K562 (cell line): ENCODE results near the gene NAGLU. TPM values are rescaled to one million over a fixed set of nuclear protein-coding genes. Genes with fewer than 3 reads are reported as not detected.

Experiments
- ATAC-seq: fragments of 200-7000 bp; cut with Tn5 transposase; 3 replicates; pipeline ENCODE4 v1.9.1; 2020; ENCODE audit warnings: moderate library complexity
- BruUV-seq: library from RNA; stranded (reverse); fragments of 400-500 nt; replicated peaks from 2 replicates; lab custom pipeline; 2021; lab: Mats Ljungman, UMichigan
- CTCF ChIA-PET: fragments of 300-600 bp; formaldehyde crosslinking; extraction: SDS; loops from one replicate; lab custom pipeline; 2021; ENCODE audit warnings: low intra/inter-chr PET ratio; lab: Yijun Ruan, JAX
- POLR2A ChIA-PET: fragments of 300-600, 350-650 bp; sonication (Branson Sonifier 250); formaldehyde crosslinking; extraction: SDS; loops from one replicate; lab custom pipeline; 2021; ENCODE audit warnings: antibody characterized with exemption, inconsistent platforms; lab: Yijun Ruan, JAX
- DNase-seq, 4 experiments: peaks; one replicate each; pipeline versions ENCODE4 v3.0.0 to v3.0.0-alpha.2; 2011 to 2018; ENCODE audit warnings: low spot score in 3 of 4, mixed read lengths in 3 of 4; ENCODE audit errors: extremely low read depth in 1 of 4
- FAIRE-seq: peaks from 2 replicates; lab custom pipeline; 2011; peaks lifted over from hg19 to GRCh38; lab: Jason Lieb, UNC
- H2AFZ ChIP-seq: 2 replicates; pipeline ENCODE4 v1.6.0; 2011; ENCODE audit warnings: low read depth, low read length, control low read depth, inconsistent platforms
- H3K27ac ChIP-seq: fragments of 200-600 bp; 3 replicates; pipeline ENCODE4 v1.8.0; 2011; ENCODE audit warnings: low read depth, mild to moderate bottlenecking, control low read depth, inconsistent platforms, low read length, moderate library complexity, mixed read lengths; ENCODE audit errors: extremely low read depth
- H3K27me3 ChIP-seq, 2 experiments: fragments of 300-600 bp in 1 of 2; 2 replicates in 1 of 2; 3 replicates in 1 of 2; pipeline versions ENCODE4 v1.6.0 to v1.8.0; 2011; ENCODE audit warnings: inconsistent platforms in 2 of 2, low read length in 2 of 2, mild to moderate bottlenecking in 1 of 2, mixed read lengths in 1 of 2, moderate library complexity in 1 of 2; ENCODE audit not compliant: control insufficient read depth in 2 of 2, insufficient read depth in 2 of 2
- H3K36me3 ChIP-seq: fragments of 300-600 bp; 3 replicates; pipeline ENCODE4 v1.8.0; 2011; ENCODE audit warnings: mild to moderate bottlenecking, low read length, inconsistent platforms; ENCODE audit not compliant: control insufficient read depth, insufficient read depth
- H3K4me1 ChIP-seq, 2 experiments: fragments of 200-600 bp in 1 of 2; replicated peaks in 1 of 2; 2 replicates in 1 of 2; 3 replicates in 1 of 2; pipeline versions ENCODE4 v1.5.1 to v1.8.0; 2011; ENCODE audit warnings: inconsistent platforms in 2 of 2, low read length in 2 of 2, mild to moderate bottlenecking in 1 of 2, mixed read lengths in 1 of 2, moderate library complexity in 1 of 2; ENCODE audit not compliant: control insufficient read depth in 2 of 2, insufficient read depth in 2 of 2
- H3K4me2 ChIP-seq: 2 replicates; pipeline ENCODE4 v1.6.1; 2011; ENCODE audit warnings: low read length, control low read depth, inconsistent platforms, mixed read lengths; ENCODE audit not compliant: insufficient read depth
- H3K4me3 ChIP-seq: fragments of 200-600 bp; sonication (generic), shearing (Covaris generic); 2 replicates; pipeline ENCODE4 v1.5.1; 2016; ENCODE audit warnings: control low read depth, inconsistent platforms
- H3K79me2 ChIP-seq: fragments of 200-600 bp; 3 replicates; pipeline ENCODE4 v1.8.0; 2011; ENCODE audit warnings: low read length, inconsistent platforms; ENCODE audit not compliant: control insufficient read depth, insufficient read depth
- H3K9ac ChIP-seq, 2 experiments: 2 replicates each; pipeline versions ENCODE4 v1.6.0 to v1.6.1; 2011; ENCODE audit warnings: low read depth in 2 of 2, low read length in 2 of 2, control low read depth in 1 of 2, inconsistent platforms in 1 of 2, mild to moderate bottlenecking in 1 of 2, mixed read lengths in 1 of 2; ENCODE audit not compliant: insufficient read depth in 1 of 2
- H3K9me1 ChIP-seq: one replicate; pipeline ENCODE4 v1.6.0; 2011; ENCODE audit warnings: inconsistent platforms, mild to moderate bottlenecking, low read length, moderate library complexity; ENCODE audit not compliant: control insufficient read depth, insufficient read depth
- H3K9me3 ChIP-seq: replicated peaks from 2 replicates; pipeline ENCODE4 v1.5.1; 2011; ENCODE audit warnings: low read depth, low read length, inconsistent platforms; ENCODE audit not compliant: control insufficient read depth, insufficient read depth
- H4K20me1 ChIP-seq: replicated peaks from 2 replicates; pipeline ENCODE4 v1.6.1; 2011; ENCODE audit warnings: low read length, inconsistent platforms, mixed read lengths; ENCODE audit not compliant: control insufficient read depth, insufficient read depth
- ATF1 ChIP-seq, 2 experiments: fragments of 450-650 bp in 1 of 2; IDR thresholded peaks; 2 replicates each; pipeline ENCODE4 v1.6.1; 2016; ENCODE audit warnings: missing compliant biosample characterization in 1 of 2, missing genetic modification characterization in 1 of 2
- ELF1 ChIP-seq: fragments of 200-800 bp; sonication (Bioruptor generic); IDR thresholded peaks from 2 replicates; pipeline ENCODE4 v1.6.1; 2016; ENCODE audit warnings: missing genetic modification characterization, missing compliant biosample characterization
- EWSR1 ChIP-seq: fragments of 450-650 bp; IDR thresholded peaks from 2 replicates; pipeline ENCODE4 v1.6.1; 2018; ENCODE audit warnings: borderline replicate concordance, mild to moderate bottlenecking, low read depth, moderate library complexity; ENCODE audit not compliant: partially characterized antibody
- HNRNPL ChIP-seq: fragments of 200-400 bp; formaldehyde crosslinking; IDR thresholded peaks from 2 replicates; pipeline ENCODE4 v1.6.1; 2017; ENCODE audit warnings: low read depth, mild to moderate bottlenecking, low read length
- ILF3 ChIP-seq: fragments of 450-650 bp; IDR thresholded peaks from 2 replicates; pipeline ENCODE4 v1.6.1; 2018; ENCODE audit warnings: antibody characterized with exemption, mild to moderate bottlenecking, moderate library complexity, borderline replicate concordance
- PRPF4 ChIP-seq: fragments of 200-400 bp; formaldehyde crosslinking; IDR thresholded peaks from one replicate; pipeline ENCODE4 v1.6.1; 2017; ENCODE audit warnings: low read length, low read depth, mild to moderate bottlenecking; ENCODE audit not compliant: insufficient read depth, poor library complexity, severe bottlenecking
- PTTG1 ChIP-seq: fragments of 450-650 bp; IDR thresholded peaks from 2 replicates; pipeline ENCODE4 v1.6.1; 2016; ENCODE audit warnings: low read depth, mild to moderate bottlenecking, missing genetic modification characterization, missing compliant biosample characterization
- STAT5B ChIP-seq: fragments of 250-450 bp; sonication (Bioruptor Pico); IDR thresholded peaks from 2 replicates; pipeline ENCODE4 v1.8.0; 2021; ENCODE audit warnings: mild to moderate bottlenecking, inconsistent platforms
- TAF1 ChIP-seq: IDR thresholded peaks from 2 replicates; pipeline ENCODE4 v1.6.1; 2011; ENCODE audit warnings: mild to moderate bottlenecking, low read length, moderate library complexity; ENCODE audit not compliant: insufficient read depth, control insufficient read depth, severe bottlenecking; ENCODE audit errors: extremely low read depth
- TGIF2 ChIP-seq: sonication (generic); formaldehyde crosslinking; IDR thresholded peaks from 2 replicates; pipeline ENCODE4 v1.8.1; 2022; ENCODE audit warnings: mild to moderate bottlenecking, missing genetic modification reagents, moderate library complexity
- ZNF133 ChIP-seq: fragments of 250-450 bp; sonication (Bioruptor Pico); IDR thresholded peaks from 2 replicates; pipeline ENCODE4 v1.4.0; 2020; ENCODE audit warnings: mild to moderate bottlenecking
- ZNF140 ChIP-seq: fragments of 250-450 bp; sonication (Bioruptor Pico); IDR thresholded peaks from 2 replicates; pipeline ENCODE4 v1.8.0; 2021; ENCODE audit warnings: moderate library complexity, mild to moderate bottlenecking, inconsistent platforms
- ZNF24 ChIP-seq: fragments of 450-650 bp; IDR thresholded peaks from 2 replicates; pipeline ENCODE4 v1.6.1; 2016
- WGBS: fragments of 100-300 bp; shearing (Covaris generic); methylation state at CpG from one replicate; pipeline ENCODE4 v1.1.6; 2016; ENCODE audit warnings: low coverage, mixed read lengths; ENCODE audit not compliant: insufficient coverage; ENCODE audit errors: missing lambda C conversion rate; 5-methylcytosine and 5-hydroxymethylcytosine counted together
- in situ Hi-C: fragments of 300-500 bp; cut with MboI; formaldehyde crosslinking; loops from 4 replicates; pipeline ENCODE4 v1.15.0; 2018; ENCODE audit warnings: inconsistent platforms, mixed read lengths
- intact Hi-C: fragments of 100-400 bp; cut with micrococcal nuclease; formaldehyde crosslinking; loops from 2 replicates; pipeline ENCODE4 v1.14.2; 2022
- polyA plus RNA-seq, 8 experiments: library from polyadenylated mRNA; depleted of rRNA in 4 of 8; stranded (reverse) in 5 of 8; unstranded in 3 of 8; fragments of >200 nt; fragmentation: Nextera tagmentation in 2 of 8; fragmentation: Illumina TruSeq in 1 of 8; extraction: Ambion mirVana in 2 of 8; extraction: Trizol in 1 of 8; gene quantifications; 2 replicates each; pipeline versions ENCODE4 v1.2.1 to v1.2.3, GENCODE V29; 2011 to 2014; ENCODE audit warnings: inconsistent platforms in 1 of 8, missing spikeins in 1 of 8
- total RNA-seq, 7 experiments: library from RNA; depleted of rRNA in 6 of 7; stranded (reverse); fragments of >200 nt in 6 of 7; fragmentation: Illumina TruSeq in 2 of 7; extraction: Trizol in 2 of 7; gene quantifications; 2 replicates each; pipeline versions ENCODE4 v1.2.1 to v1.2.3, GENCODE V29; 2011 to 2021; ENCODE audit warnings: low replicate concordance in 1 of 7
- TF ChIP-seq, protein P1 (sequence below): fragments of 250-450 bp; sonication (Bioruptor Pico); IDR thresholded peaks from 2 replicates; pipeline ENCODE4 v1.4.0; 2020; ENCODE audit warnings: mild to moderate bottlenecking, moderate library complexity
- TF ChIP-seq, protein P2 (sequence below): fragments of 200-800 bp; sonication (Bioruptor generic); IDR thresholded peaks from 2 replicates; pipeline ENCODE4 v1.6.1; 2017; ENCODE audit warnings: missing genetic modification characterization, missing compliant biosample characterization

The NAGLU gene
- total and polyA plus RNA-seq, 9 of the 15 experiments (the other 6 are each of a cell fraction or from before 2014, with no cell fraction given), result 0.04 to 21.5 (median 8.5) TPM

DNA sequence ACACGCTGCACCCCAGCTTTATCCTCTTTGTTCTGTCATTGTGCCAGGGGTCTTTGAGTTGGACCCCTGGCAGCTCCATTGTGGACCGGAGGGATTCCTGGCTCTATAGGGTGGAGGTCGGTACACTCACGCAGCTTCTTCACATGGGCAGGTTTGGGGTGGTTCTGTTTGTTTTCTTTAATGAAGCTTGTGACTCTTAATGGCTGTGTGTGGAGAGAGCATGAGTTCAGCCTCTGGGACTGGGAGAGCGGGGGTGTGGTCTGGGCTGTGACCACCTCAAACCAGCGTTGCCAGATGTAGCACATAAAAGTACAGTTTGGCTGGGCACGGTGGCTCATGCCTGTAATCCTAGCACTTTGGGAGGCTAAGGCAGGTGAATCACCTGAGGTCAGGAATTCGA lies 21.2 kb upstream of the NAGLU start:
- H3K4me2 ChIP-seq, result no peak overlapping the region
- H3K4me3 ChIP-seq, result no peak overlapping the region
- ChIA-PET POLR2A (interaction anchor here (0.6 to 1.1 kb wide), 8 partner anchors 8 to 802 kb away, joined by 3 to 6 read pairs (median 3); no protein-coding TSS in a partner anchor), CTCF (no interaction called here)
- no peak overlapping the region for H2AFZ ChIP-seq
- 91% methylated on average over 8 of the region's 8 CpGs for WGBS
- no peaks in the 10 kb centered on the region for H3K27me3 ChIP-seq
- no peaks in the 10 kb centered on the region for H4K20me1 ChIP-seq
- no TSS peak for BruUV-seq
- DNase-seq (peak in 1 of 4 experiments; percentile 12), ATAC-seq (no peak), FAIRE-seq (no peak)
- intact Hi-C loops, result loop anchor here (5.0 kb wide), 4 partner anchors 43 to 193 kb away; no protein-coding TSS in a partner anchor
- peak overlapping the region in 1 of 2 experiments; percentile 29; a peak in 1 of 4 replicates for H3K9ac ChIP-seq
- TF ChIP-seq ELF1 (tag) (no peak), ZNF140 (CRISPR knock-in tag) (no peak), PRPF4 (no peak), TGIF2 (CRISPR knock-in tag) (no peak), STAT5B (CRISPR knock-in tag) (no peak), EWSR1 (no peak), HNRNPL (no peak), ATF1 (CRISPR knock-in tag; IDR thresholded peaks at IDR 0.05) (no peak), ATF1 (tag; IDR thresholded peaks at IDR 0.05) (no peak), ZNF133 (no peak), TAF1 (no peak), PTTG1 (tag) (no peak), ILF3 (no peak), ZNF24 (no peak)
- TF ChIP-seq, protein P1, sequence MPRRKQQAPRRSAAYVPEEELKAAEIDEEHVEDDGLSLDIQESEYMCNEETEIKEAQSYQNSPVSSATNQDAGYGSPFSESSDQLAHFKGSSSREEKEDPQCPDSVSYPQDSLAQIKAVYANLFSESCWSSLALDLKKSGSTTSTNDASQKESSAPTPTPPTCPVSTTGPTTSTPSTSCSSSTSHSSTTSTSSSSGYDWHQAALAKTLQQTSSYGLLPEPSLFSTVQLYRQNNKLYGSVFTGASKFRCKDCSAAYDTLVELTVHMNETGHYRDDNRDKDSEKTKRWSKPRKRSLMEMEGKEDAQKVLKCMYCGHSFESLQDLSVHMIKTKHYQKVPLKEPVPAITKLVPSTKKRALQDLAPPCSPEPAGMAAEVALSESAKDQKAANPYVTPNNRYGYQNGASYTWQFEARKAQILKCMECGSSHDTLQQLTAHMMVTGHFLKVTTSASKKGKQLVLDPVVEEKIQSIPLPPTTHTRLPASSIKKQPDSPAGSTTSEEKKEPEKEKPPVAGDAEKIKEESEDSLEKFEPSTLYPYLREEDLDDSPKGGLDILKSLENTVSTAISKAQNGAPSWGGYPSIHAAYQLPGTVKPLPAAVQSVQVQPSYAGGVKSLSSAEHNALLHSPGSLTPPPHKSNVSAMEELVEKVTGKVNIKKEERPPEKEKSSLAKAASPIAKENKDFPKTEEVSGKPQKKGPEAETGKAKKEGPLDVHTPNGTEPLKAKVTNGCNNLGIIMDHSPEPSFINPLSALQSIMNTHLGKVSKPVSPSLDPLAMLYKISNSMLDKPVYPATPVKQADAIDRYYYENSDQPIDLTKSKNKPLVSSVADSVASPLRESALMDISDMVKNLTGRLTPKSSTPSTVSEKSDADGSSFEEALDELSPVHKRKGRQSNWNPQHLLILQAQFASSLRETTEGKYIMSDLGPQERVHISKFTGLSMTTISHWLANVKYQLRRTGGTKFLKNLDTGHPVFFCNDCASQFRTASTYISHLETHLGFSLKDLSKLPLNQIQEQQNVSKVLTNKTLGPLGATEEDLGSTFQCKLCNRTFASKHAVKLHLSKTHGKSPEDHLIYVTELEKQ (CRISPR knock-in tag), result no peak
- TF ChIP-seq, protein P2, sequence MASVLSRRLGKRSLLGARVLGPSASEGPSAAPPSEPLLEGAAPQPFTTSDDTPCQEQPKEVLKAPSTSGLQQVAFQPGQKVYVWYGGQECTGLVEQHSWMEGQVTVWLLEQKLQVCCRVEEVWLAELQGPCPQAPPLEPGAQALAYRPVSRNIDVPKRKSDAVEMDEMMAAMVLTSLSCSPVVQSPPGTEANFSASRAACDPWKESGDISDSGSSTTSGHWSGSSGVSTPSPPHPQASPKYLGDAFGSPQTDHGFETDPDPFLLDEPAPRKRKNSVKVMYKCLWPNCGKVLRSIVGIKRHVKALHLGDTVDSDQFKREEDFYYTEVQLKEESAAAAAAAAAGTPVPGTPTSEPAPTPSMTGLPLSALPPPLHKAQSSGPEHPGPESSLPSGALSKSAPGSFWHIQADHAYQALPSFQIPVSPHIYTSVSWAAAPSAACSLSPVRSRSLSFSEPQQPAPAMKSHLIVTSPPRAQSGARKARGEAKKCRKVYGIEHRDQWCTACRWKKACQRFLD, result no peak
- H3K9me3 ChIP-seq, result no peaks in the 10 kb centered on the region
- H3K9me1 ChIP-seq, result peaks cover 7% of the 10 kb centered on the region
- in situ Hi-C loops, result no loop called here
- H3K36me3 ChIP-seq, result peaks cover 85% of the 10 kb centered on the region
- peaks cover 11% of the 10 kb centered on the region; the same call in 1 of the 3 replicates for H3K79me2 ChIP-seq
- peak overlapping the region; percentile 17; the same call in 1 of the 3 replicates for H3K27ac ChIP-seq
- peaks cover 42 to 44% of the 10 kb centered on the region in 2 experiments for H3K4me1 ChIP-seq
